ENCODE data around the gene CNTF.

DNA sequence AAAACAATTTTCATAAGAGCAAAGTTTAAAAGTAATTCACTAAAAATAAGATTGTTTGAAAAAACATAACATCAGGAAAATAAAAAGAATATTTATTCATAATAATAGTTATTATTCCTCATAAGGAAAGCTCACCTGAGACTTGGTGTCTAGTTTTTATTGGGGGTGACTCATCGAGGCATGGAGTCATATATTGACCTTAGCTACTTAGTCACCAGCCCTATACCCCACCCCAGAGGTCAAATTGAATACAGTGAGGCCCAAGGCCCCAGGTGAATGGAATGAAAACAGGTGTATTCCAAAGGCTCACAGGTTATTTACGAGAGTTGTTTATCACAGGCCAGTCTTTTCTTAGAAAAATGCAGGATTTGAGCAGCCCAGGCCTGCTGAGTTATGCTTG lies 36.9 kb downstream of the CNTF start:
- TF ChIP-seq POLR2A (IDR thresholded peaks at IDR 0.05): no peak
- TF ChIP-seq, protein P1, sequence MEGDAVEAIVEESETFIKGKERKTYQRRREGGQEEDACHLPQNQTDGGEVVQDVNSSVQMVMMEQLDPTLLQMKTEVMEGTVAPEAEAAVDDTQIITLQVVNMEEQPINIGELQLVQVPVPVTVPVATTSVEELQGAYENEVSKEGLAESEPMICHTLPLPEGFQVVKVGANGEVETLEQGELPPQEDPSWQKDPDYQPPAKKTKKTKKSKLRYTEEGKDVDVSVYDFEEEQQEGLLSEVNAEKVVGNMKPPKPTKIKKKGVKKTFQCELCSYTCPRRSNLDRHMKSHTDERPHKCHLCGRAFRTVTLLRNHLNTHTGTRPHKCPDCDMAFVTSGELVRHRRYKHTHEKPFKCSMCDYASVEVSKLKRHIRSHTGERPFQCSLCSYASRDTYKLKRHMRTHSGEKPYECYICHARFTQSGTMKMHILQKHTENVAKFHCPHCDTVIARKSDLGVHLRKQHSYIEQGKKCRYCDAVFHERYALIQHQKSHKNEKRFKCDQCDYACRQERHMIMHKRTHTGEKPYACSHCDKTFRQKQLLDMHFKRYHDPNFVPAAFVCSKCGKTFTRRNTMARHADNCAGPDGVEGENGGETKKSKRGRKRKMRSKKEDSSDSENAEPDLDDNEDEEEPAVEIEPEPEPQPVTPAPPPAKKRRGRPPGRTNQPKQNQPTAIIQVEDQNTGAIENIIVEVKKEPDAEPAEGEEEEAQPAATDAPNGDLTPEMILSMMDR (IDR thresholded peaks at IDR 0.05): no peak
